Right cardiac atrium (tissue), 5 donors: ENCODE measurements around the gene TCIRG1. TPM values are rescaled to one million over a fixed set of nuclear protein-coding genes. Genes with fewer than 3 reads are reported as not detected.
"Not testable (repeated sequence)": the region's sequence is repeated elsewhere in the genome, so short reads cannot be mapped to it uniquely, and the experiment has no call there.

Experiments used
- ATAC-seq, 2 donors: fragments of 200-7000 bp; cut with Tn5 transposase; one replicate each; pipeline versions ENCODE4 v1.8.0 to v1.9.1; 2020; ENCODE audit warnings: moderate library complexity in 2 of 2, mild to moderate bottlenecking in 1 of 2
- DNase-seq, 3 donors: peaks; one replicate each; pipeline ENCODE4 v3.0.0-alpha.2; 2020
- H3K27ac ChIP-seq: one replicate; pipeline ENCODE4 v1.5.1; 2013; ENCODE audit warnings: mild to moderate bottlenecking, low read length, control low read depth, moderate library complexity
- H3K27me3 ChIP-seq: one replicate; pipeline ENCODE4 v1.6.1; 2013; ENCODE audit not compliant: control insufficient read depth, insufficient read depth
- H3K4me1 ChIP-seq: one replicate; pipeline ENCODE4 v1.6.1; 2013; ENCODE audit warnings: low read length; ENCODE audit not compliant: control insufficient read depth, insufficient read depth
- H3K4me3 ChIP-seq: one replicate; pipeline ENCODE4 v1.5.1; 2013; ENCODE audit warnings: low read length, control low read depth
- H3K9me3 ChIP-seq: one replicate; pipeline ENCODE4 v1.6.1; 2013; ENCODE audit warnings: low read length; ENCODE audit not compliant: control insufficient read depth
- WGBS: extraction: QIAGEN DNeasy Blood & Tissue Kit; methylation state at CpG from one replicate; pipeline ENCODE4 v1.1.7; 2013; 5-methylcytosine and 5-hydroxymethylcytosine counted together
- intact Hi-C, 4 donors: fragments of 100-400 bp; cut with DNase I; formaldehyde crosslinking; loops; one replicate each; pipeline versions ENCODE4 v1.11.0 to v1.14.0; 2022 to 2023
- polyA plus RNA-seq: library from polyadenylated mRNA; stranded (reverse); fragments of 200-250 nt; gene quantifications from one replicate; pipeline ENCODE4 v1.2.3, GENCODE V29; 2013
- total RNA-seq, 4 donors: library from RNA; stranded (reverse); fragmentation: NEBNext Ultra II Directional; extraction: Animal tissue kit (Norgen Biotek cat#: 25700); gene quantifications; one replicate each; pipeline ENCODE4 v1.2.1, GENCODE V29; 2021
- donor health status: healthy with polysubstance abuse.
- donor health status: DM: no; HTN: yes; CAD: no.
- donor health status: DM: no; HTN: no; CAD: no.
- donor health status: DM: no; HTN: yes; CAD: no; lungs with severe emphysema.
- donor health status: DM: yes; HTN: yes; CAD: no.

The TCIRG1 gene
- total and polyA plus RNA-seq, 5 donors = 23.4 to 40.2 (median 38.3) TPM

DNA sequence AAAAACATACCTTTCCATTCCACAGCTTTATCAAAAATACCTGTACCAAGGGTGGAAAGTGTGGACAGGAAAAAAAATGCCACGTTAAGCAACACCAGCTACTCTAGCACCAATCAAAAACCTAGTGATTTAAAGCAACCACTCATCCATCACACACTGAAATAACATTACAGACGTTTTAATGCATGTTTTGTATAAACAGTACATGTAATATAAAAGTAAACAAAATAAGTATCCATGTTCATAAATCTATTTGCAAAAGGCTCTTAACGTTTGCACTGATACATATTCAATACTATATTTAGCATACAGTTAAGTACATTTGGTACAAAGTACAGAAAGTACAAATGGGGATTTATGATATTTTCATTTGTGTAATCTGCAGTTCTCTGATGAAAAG is 43.7 kb downstream of the TCIRG1 start:
- Histone ChIP-seq H3K27ac (no peak overlapping the region), H3K27me3 (no peaks in the 10 kb centered on the region), H3K9me3 (no peaks in the 10 kb centered on the region), H3K4me1 (peaks cover 5% of the 10 kb centered on the region), H3K4me3 (no peak overlapping the region)
- no peak for DNase-seq
- no peak for ATAC-seq
- 70% methylated on average over 3 of the region's 3 CpGs for WGBS
- intact Hi-C loops = no loop called here

DNA sequence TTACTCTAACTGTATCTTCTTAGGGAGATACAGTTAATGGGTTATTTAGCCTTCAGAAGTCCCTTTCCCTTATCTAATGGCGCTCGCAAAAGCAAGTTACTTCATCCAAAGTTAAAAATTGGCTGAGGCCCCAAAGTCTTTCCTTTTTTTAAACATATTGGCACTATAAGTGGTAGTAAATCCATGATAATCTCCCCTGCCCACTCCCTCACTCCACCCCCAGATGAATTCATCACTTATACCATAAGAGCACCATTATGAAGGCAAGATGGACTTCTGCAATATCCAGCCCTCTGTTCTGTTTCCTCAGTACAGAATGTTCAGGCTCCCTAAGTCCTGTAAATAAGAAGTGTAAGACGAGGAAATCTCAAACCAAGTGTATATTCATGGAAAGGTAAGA is 44.7 kb downstream of the TCIRG1 start:
- H3K27ac ChIP-seq = no peak overlapping the region

DNA sequence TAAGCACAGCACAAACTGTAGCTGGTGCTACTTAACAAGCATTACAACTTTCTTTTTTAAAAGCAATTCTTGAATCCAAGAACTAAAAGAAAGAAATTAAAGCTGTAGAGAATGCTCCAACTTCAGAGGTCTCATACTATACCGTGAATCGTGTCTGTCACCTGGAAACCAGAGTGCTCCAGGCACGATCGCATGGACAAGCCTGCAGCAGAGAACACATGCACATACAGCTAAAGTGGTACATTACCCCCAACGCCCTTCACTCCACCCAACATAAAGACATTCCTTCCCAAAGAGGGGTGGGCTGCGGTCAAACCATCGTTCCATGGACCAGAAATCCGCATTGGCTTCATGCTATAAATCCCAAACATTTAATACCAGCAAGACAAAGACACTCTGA is 50.9 kb downstream of the TCIRG1 start:
- Histone ChIP-seq H3K4me3 (no peak overlapping the region), H3K4me1 (no peaks in the 10 kb centered on the region), H3K9me3 (no peaks in the 10 kb centered on the region), H3K27ac (no peak overlapping the region), H3K27me3 (no peaks in the 10 kb centered on the region)
- DNase-seq = no peak
- intact Hi-C loops = no loop called here
- WGBS = 94% methylated on average over 8 of the region's 8 CpGs
- no peak for ATAC-seq

More for the DNA sequence above, 44.7 kb downstream of the TCIRG1 start:
- 64% methylated on average over 3 of the region's 3 CpGs for WGBS
- Histone ChIP-seq H3K9me3 (no peaks in the 10 kb centered on the region), H3K27me3 (no peaks in the 10 kb centered on the region), H3K4me3 (no peak overlapping the region), H3K4me1 (no peaks in the 10 kb centered on the region)
- ATAC-seq (no peak), DNase-seq (no peak)
- intact Hi-C loops = no loop called here

DNA sequence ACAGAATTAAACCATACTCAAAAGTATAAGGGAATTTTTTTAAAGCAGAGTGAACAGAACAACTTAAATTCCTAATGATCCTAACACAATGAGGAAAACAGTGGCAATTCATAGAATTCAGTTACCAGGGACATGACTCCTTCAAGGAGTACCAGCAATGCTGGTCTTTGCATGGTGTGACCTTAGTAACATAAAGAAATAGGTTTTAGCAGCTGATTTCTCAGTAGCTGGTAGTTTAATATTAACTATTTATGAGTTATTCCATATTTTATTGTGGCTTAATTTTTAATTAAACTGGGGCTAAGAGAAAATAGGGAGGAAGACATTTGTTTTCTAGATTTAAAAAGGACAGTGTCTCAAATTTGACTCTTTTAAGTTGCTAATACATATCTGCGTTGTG is 51.5 kb downstream of the TCIRG1 start:
- DNase-seq (no peak), ATAC-seq (no peak)
- Histone ChIP-seq H3K4me3 (no peak overlapping the region), H3K4me1 (no peaks in the 10 kb centered on the region), H3K27me3 (no peaks in the 10 kb centered on the region), H3K9me3 (no peaks in the 10 kb centered on the region), H3K27ac (no peak overlapping the region)
- intact Hi-C loops = no loop called here
- 72% methylated on average over 1 of the region's 1 CpG for WGBS

DNA sequence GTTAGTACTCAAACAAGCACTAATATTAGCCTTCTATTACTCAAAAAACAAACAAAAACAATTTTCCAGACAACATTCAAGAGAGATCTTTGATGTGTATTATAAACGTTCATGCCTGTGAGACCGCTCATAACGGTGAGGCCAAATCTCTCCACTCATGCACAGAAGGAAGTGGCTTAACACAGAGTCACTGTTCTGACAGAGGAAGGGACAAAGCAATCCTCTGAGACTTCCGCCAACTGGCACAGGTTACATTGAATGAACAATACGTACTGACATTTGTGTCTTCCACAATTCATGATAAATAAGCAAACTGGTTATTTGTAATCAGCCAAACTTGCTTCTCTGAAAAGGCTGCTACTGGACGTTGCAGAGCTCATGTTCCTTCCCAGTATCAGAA is 51.9 kb downstream of the TCIRG1 start:
- H3K4me1 ChIP-seq = no peaks in the 10 kb centered on the region
- H3K27me3 ChIP-seq = no peaks in the 10 kb centered on the region
- no peak overlapping the region for H3K4me3 ChIP-seq
- ATAC-seq (peak in 1 of 2 donors; percentile 79), DNase-seq (no peak)
- no peak overlapping the region for H3K27ac ChIP-seq
- intact Hi-C loops = no loop called here
- no peaks in the 10 kb centered on the region for H3K9me3 ChIP-seq
- 35% methylated on average over 6 of the region's 6 CpGs for WGBS

DNA sequence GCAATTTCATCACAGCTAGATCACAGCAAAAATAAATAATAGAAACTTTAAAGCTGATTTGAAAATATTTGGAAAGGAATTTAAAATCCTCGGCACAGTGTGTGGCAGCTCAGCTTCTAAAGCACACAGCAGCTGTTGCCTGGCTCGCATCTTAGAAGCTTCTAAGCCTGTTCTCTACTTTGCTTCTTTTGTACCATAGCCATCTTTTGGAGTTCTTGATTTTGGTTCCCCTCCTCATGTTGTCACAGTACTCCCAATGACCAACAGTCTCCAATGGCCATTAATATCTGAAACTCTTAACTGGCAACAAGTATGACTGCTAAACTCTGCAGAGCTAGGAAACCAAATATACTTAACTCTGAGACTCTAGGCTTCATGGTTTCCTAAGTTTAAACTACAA is 53.6 kb downstream of the TCIRG1 start:
- intact Hi-C loops = no loop called here
- no peaks in the 10 kb centered on the region for H3K4me1 ChIP-seq
- no peaks in the 10 kb centered on the region for H3K27me3 ChIP-seq
- 81% methylated on average over 2 of the region's 2 CpGs for WGBS
- no peak for ATAC-seq
- DNase-seq = no peak
- H3K9me3 ChIP-seq = no peaks in the 10 kb centered on the region
- H3K27ac ChIP-seq = no peak overlapping the region
- H3K4me3 ChIP-seq = no peak overlapping the region

DNA sequence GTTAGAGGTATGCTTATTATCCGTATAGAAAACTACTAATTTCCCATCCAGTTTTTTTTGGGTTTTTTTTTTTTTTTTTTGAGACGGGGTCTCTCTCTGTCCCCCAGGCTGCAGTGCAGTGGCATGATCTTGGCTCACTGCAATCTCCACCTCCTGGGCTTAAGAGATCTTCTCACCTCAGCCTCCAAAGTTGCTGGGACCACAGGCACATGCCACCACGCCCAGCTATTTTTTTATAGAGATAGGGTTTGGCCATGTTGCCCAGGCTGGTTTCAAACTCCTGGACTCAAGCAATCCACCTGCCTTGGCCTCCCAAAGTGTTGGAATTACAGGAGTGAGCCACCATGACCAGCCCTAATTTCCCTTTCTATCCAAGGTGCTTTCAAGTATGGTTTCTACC is 54.1 kb downstream of the TCIRG1 start:
- DNase-seq, H3K9me3 ChIP-seq, H3K27me3 ChIP-seq, H3K4me3 ChIP-seq, H3K27ac ChIP-seq, H3K4me1 ChIP-seq, intact Hi-C loops, ATAC-seq: not testable (repeated sequence)
- WGBS = 97% methylated on average over 3 of the region's 3 CpGs

DNA sequence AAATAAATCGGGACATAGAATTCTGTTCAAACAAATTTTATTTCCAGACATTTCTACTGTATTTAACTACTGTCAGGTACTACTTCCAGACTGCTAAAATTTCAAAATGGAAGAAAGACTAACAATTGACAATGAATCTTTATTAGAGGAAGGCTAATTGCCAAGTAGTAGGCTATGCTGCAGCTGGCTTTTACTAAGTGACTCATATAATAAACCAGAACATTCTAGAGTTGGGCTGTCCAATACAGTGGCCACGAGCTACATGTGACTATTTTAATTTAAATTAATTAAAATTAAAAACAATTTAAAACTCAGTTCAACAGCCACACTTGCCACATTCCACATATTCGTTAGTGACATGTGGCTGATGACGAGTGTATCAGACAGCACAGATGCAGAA is 54.7 kb downstream of the TCIRG1 start:
- no peak overlapping the region for H3K27ac ChIP-seq
- intact Hi-C loops = no loop called here
- no peaks in the 10 kb centered on the region for H3K9me3 ChIP-seq
- H3K27me3 ChIP-seq = no peaks in the 10 kb centered on the region
- H3K4me3 ChIP-seq = no peak overlapping the region
- 82% methylated on average over 4 of the region's 4 CpGs for WGBS
- ATAC-seq (no peak), DNase-seq (no peak)
- no peaks in the 10 kb centered on the region for H3K4me1 ChIP-seq

DNA sequence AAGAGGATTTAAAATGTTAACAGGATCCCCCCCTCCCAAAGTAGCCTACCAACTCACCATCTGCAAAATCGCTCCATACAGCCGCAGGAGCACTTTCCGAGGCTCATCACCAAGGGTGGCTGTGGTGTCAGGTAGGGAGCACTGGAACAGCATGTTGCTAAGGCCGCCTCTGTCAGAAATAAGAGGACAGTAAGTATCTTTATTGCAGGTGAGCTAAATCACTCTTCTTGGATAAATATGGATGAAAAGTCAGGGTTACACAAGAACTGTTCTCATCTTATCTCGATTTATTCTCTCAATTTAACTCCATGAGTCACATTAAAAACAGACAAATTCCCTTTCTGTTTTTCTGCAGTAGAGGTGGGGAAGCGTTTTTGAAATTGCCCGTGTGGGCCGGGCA is 58.1 kb downstream of the TCIRG1 start:
- H3K9me3 ChIP-seq = no peaks in the 10 kb centered on the region
- 96% methylated on average over 8 of the region's 8 CpGs for WGBS
- ATAC-seq = no peak
- H3K27me3 ChIP-seq = no peaks in the 10 kb centered on the region
- H3K4me3 ChIP-seq = no peak overlapping the region
- no peak overlapping the region for H3K27ac ChIP-seq
- H3K4me1 ChIP-seq = peaks cover 2% of the 10 kb centered on the region
- intact Hi-C loops = no loop called here
- DNase-seq = no peak

DNA sequence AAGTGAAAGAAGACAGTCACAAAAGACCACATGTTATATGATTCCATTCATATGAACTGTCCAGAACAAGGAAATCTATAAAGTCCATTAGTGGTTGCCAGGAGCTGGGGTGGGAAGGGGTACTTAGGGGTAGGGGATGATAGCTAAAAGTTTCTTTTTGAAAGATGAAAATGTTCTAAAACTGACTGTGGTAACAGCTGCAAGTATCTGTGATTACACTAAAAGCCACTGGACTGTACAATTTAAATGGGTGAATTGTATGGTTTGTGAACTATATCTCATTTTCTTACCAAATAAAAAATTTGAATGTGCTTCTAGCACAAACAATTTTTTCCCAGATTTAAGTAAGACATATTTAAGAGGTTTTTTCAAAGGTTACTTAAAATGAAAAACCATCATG is 60.2 kb downstream of the TCIRG1 start:
- peaks cover 2% of the 10 kb centered on the region for H3K4me1 ChIP-seq
- no peaks in the 10 kb centered on the region for H3K27me3 ChIP-seq
- H3K27ac ChIP-seq = no peak overlapping the region
- no peak for DNase-seq
- no peak for ATAC-seq
- H3K4me3 ChIP-seq = no peak overlapping the region
- H3K9me3 ChIP-seq = no peaks in the 10 kb centered on the region
- intact Hi-C loops = no loop called here

DNA sequence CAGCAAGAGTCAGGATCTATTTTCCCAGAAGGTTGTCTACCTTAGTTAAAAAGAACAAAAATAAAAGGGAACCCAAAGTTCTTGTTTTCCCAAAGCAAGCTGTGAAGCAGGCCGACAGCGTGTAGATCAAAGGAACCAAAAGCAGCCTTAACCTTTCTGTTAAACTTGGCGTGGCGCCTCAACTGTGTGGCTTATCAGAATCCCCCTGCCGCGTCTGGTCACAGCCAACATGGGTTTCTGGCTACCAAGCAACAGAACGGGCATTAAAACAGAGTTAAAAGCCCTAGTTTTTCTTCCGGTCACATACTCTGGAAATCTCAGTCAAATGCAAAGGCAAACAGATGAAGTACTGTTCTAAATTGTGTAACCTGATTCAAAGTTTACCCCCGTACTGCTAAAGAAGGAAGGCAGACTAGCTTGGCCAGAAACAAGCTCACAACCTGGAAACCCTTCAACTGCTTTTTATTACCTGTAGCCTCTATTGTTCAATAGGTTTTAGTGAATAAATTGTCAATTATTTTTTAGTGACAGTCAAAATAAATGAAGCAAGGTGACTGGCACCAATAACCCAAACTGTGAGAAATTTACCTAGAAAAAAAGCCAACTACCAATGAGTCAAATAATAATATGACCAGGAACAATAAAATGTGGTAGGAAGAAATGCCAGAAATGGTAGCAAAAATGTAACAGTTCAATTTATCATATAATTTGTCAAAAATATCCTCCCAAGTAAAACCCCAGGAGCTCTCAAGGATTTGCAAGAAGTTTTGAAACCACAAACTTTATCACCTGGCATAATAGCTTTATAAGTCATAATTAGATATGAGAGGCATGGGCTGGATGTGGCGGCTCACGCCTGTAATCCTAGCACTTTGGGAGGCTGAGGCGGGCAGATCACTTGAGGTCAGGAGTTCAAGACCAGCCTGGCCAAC is 60.9 kb downstream of the TCIRG1 start:
- Histone ChIP-seq H3K9me3 (no peaks in the 10 kb centered on the region), H3K4me3 (peak overlapping the region; percentile 9), H3K27ac (peak overlapping the region; percentile 37), H3K27me3 (no peaks in the 10 kb centered on the region), H3K4me1 (peaks cover 2% of the 10 kb centered on the region)
- intact Hi-C loops = no loop called here
- 36% methylated on average over 12 of the region's 12 CpGs for WGBS
- peak; percentile 67 to 91 for ATAC-seq
- peak; percentile 70 to 75 (median 71) for DNase-seq
